ENCODE data around the gene MYORG. TPM values are rescaled to one million over a fixed set of nuclear protein-coding genes. Genes with fewer than 3 reads are reported as not detected.

The MYORG gene
- total and polyA plus RNA-seq, 2 experiments from 2014 or later = 23.4 to 32.2 TPM

GRCh38 chr9:34318163-34318790, 58.4 kb downstream of the MYORG start:
- WGBS (ENCODE audit: low lambda C conversion rate, missing lambda C conversion rate) = 94% methylated on average over 43 of the region's 44 CpGs
- H3K79me2 ChIP-seq = peaks cover 4% of the 10 kb centered on the region
- H3K4me2 ChIP-seq = no peak overlapping the region
- H3K4me3 ChIP-seq = no peak overlapping the region
- no peaks in the 10 kb centered on the region for H3K9me2 ChIP-seq (replicated peaks; ENCODE audit: insufficient read depth)
- no peaks in the 10 kb centered on the region for H3K9me3 ChIP-seq (ENCODE audit: low read depth)
- H3K27me3 ChIP-seq = no peaks in the 10 kb centered on the region
- H3K4me1 ChIP-seq (ENCODE audit: insufficient read depth) = no peaks in the 10 kb centered on the region
- H3K36me3 ChIP-seq (replicated peaks; ENCODE audit: insufficient read depth, low read depth) = no peaks in the 10 kb centered on the region
- DNase-seq (ENCODE audit: low spot score) = no peak
- no peak overlapping the region for H3K27ac ChIP-seq
- no peak overlapping the region for H2AFZ ChIP-seq
- TF ChIP-seq EZH2phosphoT487 (IDR thresholded peaks at IDR 0.05; ENCODE audit: low read depth, severe bottlenecking, unreplicated experiment) (no peak), EZH2 (IDR thresholded peaks at IDR 0.05; ENCODE audit: borderline replicate concordance) (no peak)
- TF ChIP-seq, protein P1, sequence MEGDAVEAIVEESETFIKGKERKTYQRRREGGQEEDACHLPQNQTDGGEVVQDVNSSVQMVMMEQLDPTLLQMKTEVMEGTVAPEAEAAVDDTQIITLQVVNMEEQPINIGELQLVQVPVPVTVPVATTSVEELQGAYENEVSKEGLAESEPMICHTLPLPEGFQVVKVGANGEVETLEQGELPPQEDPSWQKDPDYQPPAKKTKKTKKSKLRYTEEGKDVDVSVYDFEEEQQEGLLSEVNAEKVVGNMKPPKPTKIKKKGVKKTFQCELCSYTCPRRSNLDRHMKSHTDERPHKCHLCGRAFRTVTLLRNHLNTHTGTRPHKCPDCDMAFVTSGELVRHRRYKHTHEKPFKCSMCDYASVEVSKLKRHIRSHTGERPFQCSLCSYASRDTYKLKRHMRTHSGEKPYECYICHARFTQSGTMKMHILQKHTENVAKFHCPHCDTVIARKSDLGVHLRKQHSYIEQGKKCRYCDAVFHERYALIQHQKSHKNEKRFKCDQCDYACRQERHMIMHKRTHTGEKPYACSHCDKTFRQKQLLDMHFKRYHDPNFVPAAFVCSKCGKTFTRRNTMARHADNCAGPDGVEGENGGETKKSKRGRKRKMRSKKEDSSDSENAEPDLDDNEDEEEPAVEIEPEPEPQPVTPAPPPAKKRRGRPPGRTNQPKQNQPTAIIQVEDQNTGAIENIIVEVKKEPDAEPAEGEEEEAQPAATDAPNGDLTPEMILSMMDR (IDR thresholded peaks at IDR 0.05; ENCODE audit: poor library complexity) = no peak
- no peaks in the 10 kb centered on the region for H4K20me1 ChIP-seq (ENCODE audit: insufficient read depth, poor library complexity, severe bottlenecking)

GRCh38 chr9:34317436-34317835, 59.3 kb downstream of the MYORG start:
- Histone ChIP-seq H3K4me2 (no peak overlapping the region), H3K4me3 (no peak overlapping the region), H4K20me1 (ENCODE audit: insufficient read depth, poor library complexity, severe bottlenecking) (no peaks in the 10 kb centered on the region), H3K9me2 (replicated peaks; ENCODE audit: insufficient read depth) (no peaks in the 10 kb centered on the region), H3K27me3 (no peaks in the 10 kb centered on the region), H3K4me1 (ENCODE audit: insufficient read depth) (no peaks in the 10 kb centered on the region), H3K9me3 (ENCODE audit: low read depth) (no peaks in the 10 kb centered on the region), H2AFZ (no peak overlapping the region), H3K79me2 (peaks cover 4% of the 10 kb centered on the region), H3K36me3 (replicated peaks; ENCODE audit: insufficient read depth, low read depth) (no peaks in the 10 kb centered on the region), H3K27ac (no peak overlapping the region)
- 96% methylated on average over 2 of the region's 2 CpGs for WGBS (ENCODE audit: low lambda C conversion rate, missing lambda C conversion rate)
- no peak for TF ChIP-seq EZH2 (IDR thresholded peaks at IDR 0.05; ENCODE audit: borderline replicate concordance)
- TF ChIP-seq, protein P1 (IDR thresholded peaks at IDR 0.05; ENCODE audit: poor library complexity) = no peak
- TF ChIP-seq EZH2phosphoT487 (IDR thresholded peaks at IDR 0.05; ENCODE audit: low read depth, severe bottlenecking, unreplicated experiment) = no peak
- no peak for DNase-seq (ENCODE audit: low spot score)

Small RNA genes within 50 kb of the gene (small RNA-seq; reads per million reads assigned to genes)
- gene RF00019 = not detected

Other genes with a start within 250 kb of the MYORG start
- 38.0 and 49.6 TPM in 2 replicates for gene UBAP1, start 197.9 kb downstream of the MYORG start, total RNA-seq
- 43.2 and 49.7 TPM in 2 replicates for gene UBAP1, start 197.9 kb downstream of the MYORG start, polyA plus RNA-seq
- 1.3 and 1.8 TPM in 2 replicates for gene KIF24, start 47.6 kb downstream of the MYORG start, total RNA-seq
- gene KIF24, start 47.6 kb downstream of the MYORG start, polyA plus RNA-seq = 0.71 and 1.0 TPM in 2 replicates
- 19.6 and 29.0 TPM in 2 replicates for gene NUDT2, start 47.3 kb downstream of the MYORG start, total RNA-seq
- 23.4 and 40.8 TPM in 2 replicates for gene NUDT2, start 47.3 kb downstream of the MYORG start, polyA plus RNA-seq
- 8.8 and 9.5 TPM in 2 replicates for gene FAM219A, start 81.7 kb upstream of the MYORG start, total RNA-seq
- gene FAM219A, start 81.7 kb upstream of the MYORG start, polyA plus RNA-seq = 15.0 and 16.3 TPM in 2 replicates
- 0.57 TPM in 1 of 2 replicates, not detected in the other for gene DNAI1, start 81.9 kb upstream of the MYORG start, total RNA-seq
- not detected in 2 replicates for gene DNAI1, start 81.9 kb upstream of the MYORG start, polyA plus RNA-seq
- 1.5 and 1.6 TPM in 2 replicates for gene ENHO, start 146.1 kb upstream of the MYORG start, total RNA-seq
- 5.3 and 9.4 TPM in 2 replicates for gene ENHO, start 146.1 kb upstream of the MYORG start, polyA plus RNA-seq
- gene CNTFR, start 212.8 kb upstream of the MYORG start, total RNA-seq = 2.1 and 4.7 TPM in 2 replicates
- gene CNTFR, start 212.8 kb upstream of the MYORG start, polyA plus RNA-seq = 7.0 and 7.5 TPM in 2 replicates
- gene RPP25L, start 235.2 kb upstream of the MYORG start, total RNA-seq = 30.0 and 31.5 TPM in 2 replicates
- gene RPP25L, start 235.2 kb upstream of the MYORG start, polyA plus RNA-seq = 31.8 and 35.7 TPM in 2 replicates
- gene DCTN3, start 243.6 kb upstream of the MYORG start, total RNA-seq = 60.3 and 75.0 TPM in 2 replicates
- 83.1 and 114 TPM in 2 replicates for gene DCTN3, start 243.6 kb upstream of the MYORG start, polyA plus RNA-seq